BE2C (cell line): Measurements from ENCODE around the gene LILRB5.
A peak's percentile ranks its signal among the peaks of the same experiment; 100 is the strongest.
"Not testable (repeated sequence)": the region's sequence is repeated elsewhere in the genome, so short reads cannot be mapped to it uniquely, and the experiment has no call there.

Experiments used
- DNase-seq: peaks from one replicate; pipeline ENCODE4 v3.0.0-alpha.2; 2020
- H3K27me3 ChIP-seq: fragments of 250-450 bp; sonication (Bioruptor Pico); 2 replicates; pipeline ENCODE4 v1.5.1; 2020; ENCODE audit warnings: mild to moderate bottlenecking
- H3K36me3 ChIP-seq: fragments of 250-450 bp; sonication (Bioruptor Pico); 2 replicates; pipeline ENCODE4 v1.5.1; 2020; ENCODE audit warnings: mild to moderate bottlenecking
- H3K4me1 ChIP-seq: fragments of 250-450 bp; sonication (Bioruptor Pico); 2 replicates; pipeline ENCODE4 v1.5.1; 2020
- H3K4me3 ChIP-seq: 2 replicates; pipeline ENCODE4 v1.5.1; 2011; ENCODE audit warnings: low read depth, low read length
- H3K9me3 ChIP-seq: fragments of 250-450 bp; sonication (Bioruptor Pico); 2 replicates; pipeline ENCODE4 v1.5.1; 2020
- TF ChIP-seq, protein P1 (sequence below): IDR thresholded peaks from 2 replicates; pipeline ENCODE4 v1.5.1; 2012; ENCODE audit warnings: mild to moderate bottlenecking, low read depth, low read length

Gene LILRB5

DNA sequence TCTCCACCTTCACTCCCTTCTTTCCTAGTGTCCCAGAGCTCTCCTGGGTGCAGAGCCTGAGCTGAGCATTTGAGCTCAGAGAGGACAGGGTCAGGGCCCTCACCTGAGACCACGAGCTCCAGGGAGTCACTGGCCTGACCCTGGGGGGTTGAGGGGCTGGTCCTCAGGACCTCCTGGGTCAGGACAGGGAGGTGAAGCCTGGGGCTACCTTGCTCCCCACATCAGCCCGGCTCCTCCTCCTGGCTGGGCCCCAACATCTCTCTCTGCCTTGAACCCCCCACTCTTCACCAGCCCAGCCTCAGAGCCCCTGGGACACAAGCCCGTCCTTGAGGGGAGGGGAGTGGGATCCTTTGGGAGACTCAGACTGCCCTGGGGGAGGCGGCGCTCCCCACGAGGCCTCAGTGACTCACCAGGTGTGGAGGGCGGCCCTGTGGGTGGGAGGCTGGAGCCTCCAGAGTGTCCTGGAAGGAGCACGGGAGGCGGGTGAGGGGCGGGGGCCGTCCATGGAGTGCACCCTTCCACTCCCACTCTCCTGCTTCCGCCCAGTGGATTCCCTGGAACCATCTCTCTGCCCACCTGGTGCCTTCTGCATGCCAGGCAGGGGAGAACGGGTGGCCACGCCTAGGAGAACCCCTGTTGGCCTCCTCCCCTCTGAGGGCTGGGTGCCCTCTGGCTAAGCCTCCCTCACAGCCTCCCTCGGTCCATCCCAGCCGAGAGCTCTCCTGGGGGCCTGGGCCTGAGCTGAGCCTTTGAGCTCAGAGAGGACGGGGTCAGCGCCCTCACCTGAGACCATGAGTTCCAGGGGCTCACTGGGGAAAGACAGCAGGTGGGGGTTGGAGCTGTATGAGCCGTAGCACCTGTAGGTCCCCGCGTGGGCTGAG lies 17.3 kb downstream of the LILRB5 start:
- H3K4me3 ChIP-seq, H3K9me3 ChIP-seq, H3K36me3 ChIP-seq, DNase-seq, H3K4me1 ChIP-seq: not testable (repeated sequence)
- H3K27me3 ChIP-seq, result peaks cover 35% of the 10 kb centered on the region

GRCh38 chr19:54233941-54234340 lies 23.1 kb downstream of the LILRB5 start:
- peaks cover 57% of the 10 kb centered on the region for H3K27me3 ChIP-seq
- H3K9me3 ChIP-seq, result no peaks in the 10 kb centered on the region; the same call in 1 of the 2 replicates
- no peak for DNase-seq
- peaks cover 3% of the 10 kb centered on the region; the same call in 1 of the 2 replicates for H3K4me1 ChIP-seq
- no peak overlapping the region for H3K4me3 ChIP-seq
- TF ChIP-seq, protein P1, sequence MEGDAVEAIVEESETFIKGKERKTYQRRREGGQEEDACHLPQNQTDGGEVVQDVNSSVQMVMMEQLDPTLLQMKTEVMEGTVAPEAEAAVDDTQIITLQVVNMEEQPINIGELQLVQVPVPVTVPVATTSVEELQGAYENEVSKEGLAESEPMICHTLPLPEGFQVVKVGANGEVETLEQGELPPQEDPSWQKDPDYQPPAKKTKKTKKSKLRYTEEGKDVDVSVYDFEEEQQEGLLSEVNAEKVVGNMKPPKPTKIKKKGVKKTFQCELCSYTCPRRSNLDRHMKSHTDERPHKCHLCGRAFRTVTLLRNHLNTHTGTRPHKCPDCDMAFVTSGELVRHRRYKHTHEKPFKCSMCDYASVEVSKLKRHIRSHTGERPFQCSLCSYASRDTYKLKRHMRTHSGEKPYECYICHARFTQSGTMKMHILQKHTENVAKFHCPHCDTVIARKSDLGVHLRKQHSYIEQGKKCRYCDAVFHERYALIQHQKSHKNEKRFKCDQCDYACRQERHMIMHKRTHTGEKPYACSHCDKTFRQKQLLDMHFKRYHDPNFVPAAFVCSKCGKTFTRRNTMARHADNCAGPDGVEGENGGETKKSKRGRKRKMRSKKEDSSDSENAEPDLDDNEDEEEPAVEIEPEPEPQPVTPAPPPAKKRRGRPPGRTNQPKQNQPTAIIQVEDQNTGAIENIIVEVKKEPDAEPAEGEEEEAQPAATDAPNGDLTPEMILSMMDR, result no peak
- no peaks in the 10 kb centered on the region for H3K36me3 ChIP-seq

DNA sequence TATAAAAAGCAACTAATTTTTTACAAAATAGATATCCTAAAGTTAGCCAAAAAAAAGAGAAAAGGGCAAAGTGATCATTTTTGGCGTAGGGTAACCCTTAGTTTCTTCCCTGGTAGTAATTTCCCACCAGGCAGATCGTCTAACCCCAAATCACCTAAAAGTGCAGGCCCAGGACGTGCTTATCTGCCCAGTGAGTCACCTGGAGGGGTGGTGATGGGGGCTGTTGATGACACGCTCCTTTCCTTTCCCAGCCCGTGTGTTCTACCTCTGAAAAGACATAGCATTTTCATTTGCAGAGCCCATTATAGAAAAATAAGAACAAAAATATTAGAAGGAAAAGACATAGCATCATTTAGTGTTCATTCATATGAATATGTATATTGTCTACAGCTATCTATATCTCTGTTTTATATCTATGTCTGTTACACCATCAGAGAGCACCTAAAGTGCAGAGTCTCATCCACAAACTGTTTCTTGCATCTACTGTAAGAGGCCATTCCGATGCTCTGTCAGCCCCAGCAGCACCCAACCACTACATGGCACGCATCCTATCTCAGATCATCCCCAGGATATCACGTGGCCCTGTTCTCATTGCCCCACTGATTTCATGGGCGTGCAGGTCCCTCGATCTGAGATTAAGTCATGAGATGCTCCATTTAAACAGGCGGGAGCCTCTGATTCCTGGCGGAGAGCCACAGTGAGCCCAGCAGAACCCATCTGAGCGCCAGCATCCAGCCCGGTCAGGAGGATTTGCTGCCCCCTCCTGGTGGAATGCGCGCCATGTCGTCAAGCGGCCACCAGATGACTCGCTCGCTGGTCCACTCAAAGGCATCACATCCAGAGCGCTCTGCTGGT lies 25.8 kb downstream of the LILRB5 start:
- peaks cover 55% of the 10 kb centered on the region for H3K27me3 ChIP-seq
- peak; percentile 91 for DNase-seq
- H3K4me3 ChIP-seq, result no peak overlapping the region
- TF ChIP-seq, protein P1, result peak; percentile 97
- no peaks in the 10 kb centered on the region for H3K36me3 ChIP-seq
- H3K9me3 ChIP-seq, result no peaks in the 10 kb centered on the region; the same call in 1 of the 2 replicates
- peaks cover 3% of the 10 kb centered on the region; the same call in 1 of the 2 replicates for H3K4me1 ChIP-seq

- Histone ChIP-seq H3K36me3 (no peaks in the 10 kb centered on the region), H3K27me3 (peaks cover 63% of the 10 kb centered on the region), H3K4me3 (no peak overlapping the region), H3K4me1 (peaks cover 3% of the 10 kb centered on the region; the same call in 1 of the 2 replicates), H3K9me3 (no peaks in the 10 kb centered on the region; the same call in 1 of the 2 replicates)
- DNase-seq, result no peak
- TF ChIP-seq, protein P1, result no peak
These were observed 27.0 kb downstream of the LILRB5 start for GRCh38 chr19:54230031-54230430.

DNA sequence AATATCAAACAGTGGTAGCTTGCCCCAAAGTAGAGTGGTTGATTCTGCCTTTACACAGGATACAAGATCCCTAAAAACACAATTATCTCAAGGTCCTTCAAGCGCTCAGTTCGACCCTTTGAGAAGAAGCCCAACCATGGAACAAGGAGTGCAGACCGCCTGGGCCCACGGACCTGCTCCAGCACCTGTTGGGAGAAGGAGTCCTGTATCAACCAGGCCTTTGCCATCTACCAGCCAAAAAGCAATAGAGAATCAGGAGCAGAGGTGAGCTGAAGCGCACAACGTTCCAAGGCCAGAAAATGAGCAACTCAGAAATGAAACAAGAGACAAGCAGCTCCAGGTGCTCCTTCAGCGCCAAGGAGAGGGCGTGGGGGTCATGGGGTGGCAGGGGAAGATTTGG lies 27.9 kb downstream of the LILRB5 start:
- no peaks in the 10 kb centered on the region for H3K36me3 ChIP-seq
- peaks cover 3% of the 10 kb centered on the region; the same call in 1 of the 2 replicates for H3K4me1 ChIP-seq
- no peak overlapping the region for H3K4me3 ChIP-seq
- no peak for DNase-seq
- H3K27me3 ChIP-seq, result peaks cover 60% of the 10 kb centered on the region
- H3K9me3 ChIP-seq, result no peaks in the 10 kb centered on the region; the same call in 1 of the 2 replicates
- TF ChIP-seq, protein P1, result no peak

- DNase-seq, H3K4me1 ChIP-seq, H3K36me3 ChIP-seq, H3K4me3 ChIP-seq, H3K9me3 ChIP-seq: not testable (repeated sequence)
- peaks cover 70% of the 10 kb centered on the region for H3K27me3 ChIP-seq
These were observed 32.5 kb downstream of the LILRB5 start for GRCh38 chr19:54224619-54225018.

DNA sequence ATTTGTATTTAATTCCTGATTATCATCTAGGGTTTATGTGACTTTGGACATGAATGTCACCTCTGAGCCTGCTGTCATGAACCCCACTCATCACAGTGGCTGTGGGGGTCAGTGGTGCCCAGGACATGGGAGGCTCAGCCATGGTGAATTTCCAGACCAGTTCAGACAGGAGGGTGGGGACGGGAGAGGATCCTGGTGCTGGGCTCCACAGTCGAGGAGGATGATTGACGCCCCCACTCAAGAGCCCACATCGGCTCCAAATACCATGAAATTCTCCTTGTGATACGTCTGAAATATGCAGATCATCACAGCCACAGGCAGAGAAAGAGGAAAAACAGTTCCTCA lies 33.2 kb downstream of the LILRB5 start:
- not testable (repeated sequence) for H3K36me3 ChIP-seq, H3K4me3 ChIP-seq, H3K9me3 ChIP-seq, H3K4me1 ChIP-seq, DNase-seq
- peaks cover 65% of the 10 kb centered on the region for H3K27me3 ChIP-seq

DNA sequence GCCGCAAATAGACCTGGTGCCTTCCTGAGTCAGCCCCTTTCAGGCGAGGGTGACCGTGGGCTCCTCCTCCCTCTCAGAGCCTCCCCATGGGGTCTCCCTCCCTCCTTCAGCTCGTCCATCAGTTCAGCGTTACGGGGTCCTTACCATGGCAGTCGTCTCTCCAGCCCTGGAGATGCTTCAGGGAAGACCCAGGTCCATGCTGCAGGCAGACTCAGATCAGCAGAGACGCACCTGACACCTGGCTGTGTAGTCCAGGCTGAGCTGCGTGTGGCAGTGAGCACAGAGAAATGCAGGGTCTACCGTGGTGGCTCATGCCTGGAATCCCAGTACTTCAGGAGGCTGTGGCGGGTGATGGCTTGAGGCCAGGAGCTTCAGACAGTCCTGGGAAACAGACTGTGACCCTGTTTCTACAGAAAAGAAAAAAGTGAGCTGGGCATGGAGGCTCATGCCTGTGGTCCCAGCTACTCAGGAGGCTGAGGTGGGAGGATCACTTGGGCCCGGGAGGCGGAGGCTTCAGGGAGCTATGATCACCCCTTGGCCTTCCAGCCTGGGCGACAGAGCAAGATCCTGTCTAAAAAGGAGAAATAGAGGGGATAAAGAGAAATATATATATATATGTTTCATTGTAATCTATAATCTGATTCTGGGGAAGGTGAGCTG lies 33.7 kb downstream of the LILRB5 start:
- H3K4me1 ChIP-seq, DNase-seq, H3K9me3 ChIP-seq, H3K4me3 ChIP-seq: not testable (repeated sequence)
- peaks cover 11% of the 10 kb centered on the region for H3K36me3 ChIP-seq
- H3K27me3 ChIP-seq, result peaks cover 62% of the 10 kb centered on the region

DNA sequence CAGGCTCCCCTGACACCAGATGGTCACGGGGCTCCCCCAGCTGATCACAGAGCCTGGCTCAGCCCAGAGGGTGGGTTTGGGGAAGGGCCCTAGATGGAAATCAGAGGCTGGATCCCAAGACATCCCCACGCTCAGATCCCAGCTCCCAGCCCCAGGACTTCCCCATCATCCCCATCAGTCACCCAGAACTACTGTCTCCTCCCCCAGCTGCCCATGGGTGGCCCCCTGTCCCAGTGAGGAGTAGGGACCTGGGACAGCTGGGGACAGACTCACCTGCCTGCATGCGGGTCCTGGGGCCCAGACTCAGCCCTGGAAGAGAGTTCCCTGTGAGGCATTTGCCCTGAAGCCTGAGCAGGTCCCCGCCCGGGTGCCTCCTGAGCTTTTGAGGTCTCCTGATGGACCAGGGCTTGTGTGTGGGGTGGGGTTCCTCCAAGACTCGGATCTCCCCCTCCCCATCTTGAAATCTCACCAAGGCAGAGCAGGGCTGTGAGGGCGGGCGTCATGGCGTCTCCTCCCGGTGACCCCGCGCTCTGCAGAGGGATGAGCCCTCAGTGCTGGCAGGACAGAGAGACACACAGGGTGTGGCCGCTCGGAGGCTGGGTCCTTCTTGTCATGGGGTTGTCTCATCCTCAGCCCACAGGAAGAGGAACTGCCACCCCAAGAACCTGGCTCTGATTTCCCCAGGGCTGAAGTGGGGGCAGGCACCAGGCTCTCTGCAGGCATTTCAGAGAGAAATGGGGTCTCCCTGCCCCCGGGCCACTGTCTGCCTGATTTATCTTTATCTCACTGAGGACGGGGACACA lies 34.4 kb downstream of the LILRB5 start, which contains the start of gene LILRB3:
Gene LILRB3, minus strand, starts transcription at position 534 of the 803 bp plus-strand sequence. Its CDS starts 31 bp downstream, at position 503.
- H3K4me1 ChIP-seq, DNase-seq: not testable (repeated sequence)
- peaks cover 13% of the 10 kb centered on the region for H3K36me3 ChIP-seq

More for the DNA sequence above, 34.4 kb downstream of the LILRB5 start, which contains the start of gene LILRB3:
- peaks cover 55% of the 10 kb centered on the region for H3K27me3 ChIP-seq
- H3K9me3 ChIP-seq, H3K4me3 ChIP-seq: not testable (repeated sequence)
